ES-I3 (cell line): ENCODE results near the gene XPO5.

Experiments used
- H3K36me3 ChIP-seq: 2 replicates; pipeline ENCODE4 v1.6.1; 2013; ENCODE audit warnings: mild to moderate bottlenecking, low read length, control low read depth, moderate library complexity; ENCODE audit not compliant: insufficient read depth
- H3K4me1 ChIP-seq: 2 replicates; pipeline ENCODE4 v1.6.1; 2013; ENCODE audit warnings: mild to moderate bottlenecking, control low read depth, low read length; ENCODE audit not compliant: insufficient read depth
- H3K9ac ChIP-seq: 2 replicates; pipeline ENCODE4 v1.6.1; 2013; ENCODE audit warnings: low read depth, mild to moderate bottlenecking, low read length, moderate library complexity
- H3K9me3 ChIP-seq: 2 replicates; pipeline ENCODE4 v1.6.1; 2013; ENCODE audit warnings: mild to moderate bottlenecking, low read length, moderate library complexity; ENCODE audit not compliant: control insufficient read depth, insufficient read depth

Gene XPO5

DNA sequence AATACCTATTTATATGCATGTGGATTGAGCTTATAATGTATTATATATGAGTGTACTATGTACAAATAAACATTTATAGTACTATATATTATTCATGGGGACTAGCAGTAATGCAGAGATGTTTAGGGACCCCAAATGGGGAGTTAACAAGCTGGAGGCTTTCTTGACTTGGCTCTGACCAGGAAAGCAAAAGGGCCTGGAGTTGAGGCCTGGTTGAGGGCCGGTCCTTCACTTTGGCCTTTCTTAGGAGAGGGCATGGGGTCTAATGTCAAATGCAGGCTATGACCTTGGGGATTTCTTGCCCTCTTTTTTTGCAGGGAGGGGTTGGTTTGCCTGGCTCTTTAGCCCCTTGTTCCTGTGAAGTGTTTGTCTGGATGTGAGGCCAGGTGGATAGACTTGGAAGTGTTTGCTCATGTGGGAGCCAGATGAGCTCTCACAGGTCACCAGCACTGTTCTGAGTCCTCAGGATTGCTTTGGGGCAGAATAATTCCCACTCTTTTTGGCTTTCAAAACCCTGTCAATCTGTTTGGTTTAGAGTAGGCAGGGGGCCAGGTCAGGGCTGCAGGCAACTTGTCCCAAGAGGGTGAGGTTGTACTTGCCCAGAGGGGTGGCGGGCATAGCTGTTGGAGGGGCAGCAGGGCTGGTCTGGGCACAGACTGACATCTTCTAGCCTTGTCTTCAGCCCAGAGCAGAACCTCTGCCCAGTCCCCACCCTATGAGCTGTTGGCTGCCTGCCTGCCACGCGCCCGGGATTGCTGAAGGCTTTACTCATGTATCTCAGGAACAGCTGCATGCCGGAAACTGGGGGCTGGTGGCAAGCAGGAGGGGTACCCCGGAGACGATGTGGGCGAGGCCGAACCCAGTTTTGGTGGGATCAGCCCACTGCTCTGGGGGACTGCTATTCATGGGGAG lies 83.8 kb downstream of the XPO5 start:
- Histone ChIP-seq H3K4me1 (peaks cover 32% of the 10 kb centered on the region), H3K36me3 (no peaks in the 10 kb centered on the region), H3K9me3 (no peaks in the 10 kb centered on the region), H3K9ac (no peak overlapping the region)

- H3K9ac ChIP-seq, result no peak overlapping the region
- H3K36me3 ChIP-seq, result no peaks in the 10 kb centered on the region
- H3K9me3 ChIP-seq, result no peaks in the 10 kb centered on the region
- H3K4me1 ChIP-seq, result peaks cover 18% of the 10 kb centered on the region
Observed at GRCh38 chr6:43490523-43490939, 85.3 kb downstream of the XPO5 start.

GRCh38 chr6:43489277-43490072 lies 86.4 kb downstream of the XPO5 start:
- Histone ChIP-seq H3K36me3 (no peaks in the 10 kb centered on the region), H3K9me3 (no peaks in the 10 kb centered on the region), H3K4me1 (peaks cover 11% of the 10 kb centered on the region), H3K9ac (no peak overlapping the region)

DNA sequence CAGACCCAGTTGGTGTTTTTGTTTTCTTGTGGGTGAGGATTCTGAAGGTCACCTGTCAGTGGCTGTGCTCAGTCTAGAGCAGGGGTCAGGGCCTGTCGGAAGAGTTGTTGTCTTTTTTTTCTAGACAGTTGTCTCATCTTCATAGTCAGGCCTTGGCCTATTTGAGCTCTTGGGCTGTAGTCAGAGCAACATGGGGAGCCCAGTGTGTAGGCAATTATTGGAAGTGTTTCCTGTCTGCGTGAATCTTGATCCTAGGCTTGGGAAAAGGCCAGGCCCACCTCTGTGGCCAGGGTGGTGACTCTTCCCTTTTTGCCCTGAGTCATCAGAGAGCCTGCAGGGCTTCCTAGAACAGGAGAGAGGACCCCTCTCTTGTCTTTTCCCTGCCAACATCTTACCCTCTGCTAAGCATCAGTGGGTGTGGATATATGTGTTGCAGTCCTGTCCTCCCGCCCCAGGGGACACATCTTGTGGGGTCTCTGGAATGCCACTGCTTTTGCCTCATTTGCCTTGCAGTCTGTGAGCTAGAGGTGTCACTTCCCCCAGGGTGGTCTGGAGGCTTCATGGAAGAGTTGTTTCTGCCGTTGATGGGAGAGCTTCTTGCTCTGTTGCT lies 87.1 kb downstream of the XPO5 start:
- H3K9me3 ChIP-seq, result no peaks in the 10 kb centered on the region
- no peak overlapping the region for H3K9ac ChIP-seq
- no peaks in the 10 kb centered on the region for H3K36me3 ChIP-seq
- peaks cover 11% of the 10 kb centered on the region for H3K4me1 ChIP-seq

- H3K9ac ChIP-seq, result no peak overlapping the region
- H3K36me3 ChIP-seq, result no peaks in the 10 kb centered on the region
- H3K4me1 ChIP-seq, result peaks cover 18% of the 10 kb centered on the region
- no peaks in the 10 kb centered on the region for H3K9me3 ChIP-seq
Observed at GRCh38 chr6:43481591-43482236, 94.1 kb downstream of the XPO5 start.

- Histone ChIP-seq H3K9ac (no peak overlapping the region), H3K4me1 (peaks cover 18% of the 10 kb centered on the region), H3K36me3 (no peaks in the 10 kb centered on the region), H3K9me3 (no peaks in the 10 kb centered on the region)
Observed at GRCh38 chr6:43481075-43481474, 94.8 kb downstream of the XPO5 start.

- Histone ChIP-seq H3K9ac (peak overlapping the region; percentile 77), H3K4me1 (peaks cover 18% of the 10 kb centered on the region), H3K9me3 (no peaks in the 10 kb centered on the region), H3K36me3 (no peaks in the 10 kb centered on the region)
Observed at GRCh38 chr6:43478008-43478372, 97.8 kb downstream of the XPO5 start.

- Histone ChIP-seq H3K9me3 (no peaks in the 10 kb centered on the region), H3K9ac (peak within 1 kb of the TSS; percentile 77), H3K36me3 (no peaks in the 10 kb centered on the region), H3K4me1 (peaks cover 16% of the 10 kb centered on the region)
Observed at GRCh38 chr6:43477235-43478007, 98.4 kb downstream of the XPO5 start, which contains the start of gene TJAP1. TSS of gene TJAP1 (plus strand) at chr6:43477570. CDS start at chr6:43499002, 21,432 bp downstream.

DNA sequence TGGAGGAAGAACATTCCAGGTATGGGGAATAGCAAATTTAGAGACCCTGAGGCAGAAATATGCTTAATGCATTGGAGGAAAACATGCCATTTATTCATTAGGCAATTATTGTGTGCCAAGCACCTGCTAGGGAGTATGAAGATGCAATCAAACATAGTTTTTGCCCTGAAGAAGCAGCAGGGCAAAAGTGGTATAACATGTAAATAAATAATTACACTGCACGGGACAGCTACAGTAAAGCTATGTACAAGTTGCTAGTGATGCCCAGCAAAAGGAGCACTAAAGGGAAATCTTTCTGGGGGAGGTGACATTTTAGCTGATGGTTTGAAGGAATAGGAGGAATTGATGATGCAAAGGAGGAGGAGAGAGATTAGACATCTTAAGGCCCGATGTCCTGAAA lies 99.1 kb downstream of the XPO5 start:
- peak overlapping the region; percentile 77 for H3K9ac ChIP-seq
- H3K4me1 ChIP-seq, result peaks cover 9% of the 10 kb centered on the region
- H3K9me3 ChIP-seq, result no peaks in the 10 kb centered on the region
- no peaks in the 10 kb centered on the region for H3K36me3 ChIP-seq

DNA sequence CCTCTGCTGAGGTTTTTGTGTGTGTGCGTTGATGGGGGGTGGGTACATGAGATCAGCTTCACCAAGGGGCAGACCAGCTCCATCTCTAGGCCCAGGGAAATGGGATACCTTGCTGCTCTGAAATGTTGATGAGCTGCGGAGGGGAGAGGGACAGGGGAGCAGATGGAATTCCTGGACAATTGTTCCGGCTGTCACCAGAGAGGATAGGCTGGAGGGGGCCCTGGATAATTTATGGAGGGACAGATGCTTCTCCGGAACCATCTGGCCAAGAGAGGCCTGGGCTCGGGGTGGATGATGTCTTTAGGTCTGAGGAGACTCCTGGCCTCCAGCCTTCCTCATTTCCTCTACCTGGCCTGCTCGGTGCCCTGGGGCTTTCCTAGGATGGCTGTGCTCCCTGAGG lies 100.3 kb downstream of the XPO5 start:
- no peaks in the 10 kb centered on the region for H3K9me3 ChIP-seq
- 0 out of 2 replicates have a peak, but pooled peaks cover 5% of the 10 kb centered on the region for H3K4me1 ChIP-seq
- H3K9ac ChIP-seq, result no peak overlapping the region
- no peaks in the 10 kb centered on the region for H3K36me3 ChIP-seq

- Histone ChIP-seq H3K36me3 (no peaks in the 10 kb centered on the region), H3K9me3 (no peaks in the 10 kb centered on the region), H3K9ac (no peak overlapping the region), H3K4me1 (no peaks in the 10 kb centered on the region; the same call in 1 of the 2 replicates)
Observed at GRCh38 chr6:43472515-43472914, 103.3 kb downstream of the XPO5 start.
